Retinal pigment epithelial cell (primary cell): Measurements from ENCODE around the gene SLC9C1.

ENCODE experiments used
- DNase-seq: peaks from one replicate; pipeline ENCODE4 v3.0.0-alpha.2; 2010; ENCODE audit warnings: low read depth
- H3K4me3 ChIP-seq: 2 replicates; pipeline ENCODE4 v1.5.1; 2011; ENCODE audit warnings: mild to moderate bottlenecking, low read length, control low read depth, moderate library complexity
- TF ChIP-seq, protein P1 (sequence below): conservative IDR thresholded peaks from 2 replicates; pipeline ENCODE4 v1.5.1; 2011; ENCODE audit warnings: low read depth, low read length, control low read depth, inconsistent platforms

Gene SLC9C1

DNA sequence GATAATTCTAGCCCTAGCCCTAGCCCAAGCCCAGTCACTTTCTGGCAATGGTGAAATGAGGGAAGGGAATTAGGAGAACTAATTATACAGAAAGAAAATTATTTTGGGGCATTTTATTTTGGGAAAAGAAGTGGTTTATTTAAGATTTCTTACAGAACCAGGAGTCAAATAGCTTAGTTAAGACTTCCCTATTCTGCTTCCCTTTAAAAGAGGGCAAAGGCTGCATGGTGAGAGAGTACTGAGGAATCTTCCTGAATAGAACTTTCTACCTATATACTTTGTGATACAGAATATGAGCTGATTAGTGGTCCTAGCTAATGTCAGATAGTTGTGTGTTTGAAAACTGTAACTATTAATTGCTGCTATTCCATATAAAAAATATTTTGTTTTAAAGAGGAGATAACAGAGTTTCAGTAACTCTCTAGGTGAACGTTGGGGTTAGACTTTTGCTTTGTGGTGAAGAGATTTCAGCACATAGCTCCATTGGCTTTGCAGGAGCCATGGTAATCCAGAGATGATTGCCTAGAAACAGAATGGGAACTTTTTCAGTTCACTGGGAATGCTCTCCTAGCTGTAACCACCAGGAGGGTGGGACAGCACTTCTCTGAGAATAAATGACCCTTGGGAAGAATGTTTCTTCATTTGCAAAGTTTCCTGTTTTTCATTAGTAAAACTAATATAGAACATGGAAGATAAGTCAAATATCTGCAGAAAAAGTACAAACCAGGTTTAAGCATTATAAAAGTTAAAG, 155.6 kb downstream of the SLC9C1 start:
- TF ChIP-seq, protein P1, sequence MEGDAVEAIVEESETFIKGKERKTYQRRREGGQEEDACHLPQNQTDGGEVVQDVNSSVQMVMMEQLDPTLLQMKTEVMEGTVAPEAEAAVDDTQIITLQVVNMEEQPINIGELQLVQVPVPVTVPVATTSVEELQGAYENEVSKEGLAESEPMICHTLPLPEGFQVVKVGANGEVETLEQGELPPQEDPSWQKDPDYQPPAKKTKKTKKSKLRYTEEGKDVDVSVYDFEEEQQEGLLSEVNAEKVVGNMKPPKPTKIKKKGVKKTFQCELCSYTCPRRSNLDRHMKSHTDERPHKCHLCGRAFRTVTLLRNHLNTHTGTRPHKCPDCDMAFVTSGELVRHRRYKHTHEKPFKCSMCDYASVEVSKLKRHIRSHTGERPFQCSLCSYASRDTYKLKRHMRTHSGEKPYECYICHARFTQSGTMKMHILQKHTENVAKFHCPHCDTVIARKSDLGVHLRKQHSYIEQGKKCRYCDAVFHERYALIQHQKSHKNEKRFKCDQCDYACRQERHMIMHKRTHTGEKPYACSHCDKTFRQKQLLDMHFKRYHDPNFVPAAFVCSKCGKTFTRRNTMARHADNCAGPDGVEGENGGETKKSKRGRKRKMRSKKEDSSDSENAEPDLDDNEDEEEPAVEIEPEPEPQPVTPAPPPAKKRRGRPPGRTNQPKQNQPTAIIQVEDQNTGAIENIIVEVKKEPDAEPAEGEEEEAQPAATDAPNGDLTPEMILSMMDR, result no peak
- DNase-seq, result no peak
- H3K4me3 ChIP-seq, result no peak overlapping the region

DNA sequence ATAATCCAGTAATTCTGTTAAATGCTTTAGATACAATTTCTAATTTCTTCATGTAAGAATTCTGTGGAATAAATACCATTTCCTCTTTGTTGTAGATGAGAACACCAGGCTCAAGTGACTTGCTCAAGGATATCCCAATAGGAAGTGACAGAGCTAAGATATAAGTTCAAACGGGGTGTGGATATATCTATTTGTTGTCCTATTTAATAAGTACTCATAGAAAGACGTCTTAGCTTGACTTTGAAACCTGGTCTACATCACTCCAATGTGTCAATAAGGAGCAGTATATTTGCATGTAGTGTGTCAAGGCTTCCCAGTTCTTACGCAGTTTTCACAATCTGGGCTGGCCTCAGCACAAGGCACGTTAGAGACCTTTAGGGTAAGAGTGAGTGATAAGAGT, 156.2 kb downstream of the SLC9C1 start:
- no peak for DNase-seq
- TF ChIP-seq, protein P1, result no peak
- no peak overlapping the region for H3K4me3 ChIP-seq

DNA sequence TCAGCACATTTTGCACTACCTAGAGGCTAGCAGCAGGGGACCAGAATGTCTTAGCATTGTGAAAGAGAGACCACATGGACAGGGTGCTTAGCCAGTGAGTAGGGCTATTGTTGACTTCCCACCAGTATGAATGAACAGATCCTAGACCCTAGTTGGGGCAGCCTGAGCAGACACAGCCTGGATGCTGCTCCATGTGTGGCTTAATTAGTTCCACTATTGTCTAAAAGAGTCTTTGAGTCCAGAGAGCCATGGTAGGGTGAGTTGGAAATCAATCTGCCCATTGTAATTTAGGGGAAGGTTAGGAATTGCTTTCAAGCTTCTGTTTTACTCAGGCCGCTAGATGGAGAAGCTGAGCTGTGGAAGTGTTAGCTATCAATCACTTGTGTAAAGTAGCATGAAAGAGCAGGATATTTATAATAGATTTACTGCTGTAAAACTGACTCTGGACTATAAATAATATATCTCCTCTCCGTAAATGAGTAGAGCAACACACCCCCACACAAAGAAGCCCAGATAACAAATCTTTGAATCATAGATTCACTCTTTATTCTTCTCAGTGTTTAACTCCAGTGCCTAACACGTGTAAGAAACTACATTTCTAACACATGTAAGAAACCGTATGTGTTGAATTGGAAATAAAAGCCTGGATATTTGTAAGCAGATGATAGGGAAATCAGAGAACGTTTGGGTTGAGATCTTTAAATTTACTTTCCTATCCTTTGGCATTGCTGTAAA, 156.9 kb downstream of the SLC9C1 start:
- TF ChIP-seq, protein P1, result peak; percentile 80
- H3K4me3 ChIP-seq, result no peak overlapping the region
- DNase-seq, result no peak

DNA sequence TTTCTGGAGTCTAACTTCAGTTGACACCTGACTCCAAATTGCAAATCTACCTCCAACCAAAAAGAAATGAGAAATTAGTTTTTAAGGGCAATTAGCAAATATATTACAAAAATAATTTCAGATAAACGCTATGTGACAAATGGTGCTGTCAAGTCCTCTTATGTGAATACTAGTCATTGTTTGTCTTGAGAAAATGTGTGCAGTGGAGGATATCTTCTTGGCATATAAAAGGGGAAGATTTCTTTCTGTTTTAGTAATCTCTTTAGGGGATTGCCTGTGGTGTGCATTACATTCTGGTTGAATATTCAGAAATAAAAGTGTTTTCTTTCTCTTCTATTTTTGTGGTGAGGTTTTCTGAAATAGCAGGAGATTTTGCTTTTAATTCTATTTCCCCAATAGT, 158.0 kb downstream of the SLC9C1 start:
- no peak overlapping the region for H3K4me3 ChIP-seq
- TF ChIP-seq, protein P1, result no peak
- DNase-seq, result no peak

DNA sequence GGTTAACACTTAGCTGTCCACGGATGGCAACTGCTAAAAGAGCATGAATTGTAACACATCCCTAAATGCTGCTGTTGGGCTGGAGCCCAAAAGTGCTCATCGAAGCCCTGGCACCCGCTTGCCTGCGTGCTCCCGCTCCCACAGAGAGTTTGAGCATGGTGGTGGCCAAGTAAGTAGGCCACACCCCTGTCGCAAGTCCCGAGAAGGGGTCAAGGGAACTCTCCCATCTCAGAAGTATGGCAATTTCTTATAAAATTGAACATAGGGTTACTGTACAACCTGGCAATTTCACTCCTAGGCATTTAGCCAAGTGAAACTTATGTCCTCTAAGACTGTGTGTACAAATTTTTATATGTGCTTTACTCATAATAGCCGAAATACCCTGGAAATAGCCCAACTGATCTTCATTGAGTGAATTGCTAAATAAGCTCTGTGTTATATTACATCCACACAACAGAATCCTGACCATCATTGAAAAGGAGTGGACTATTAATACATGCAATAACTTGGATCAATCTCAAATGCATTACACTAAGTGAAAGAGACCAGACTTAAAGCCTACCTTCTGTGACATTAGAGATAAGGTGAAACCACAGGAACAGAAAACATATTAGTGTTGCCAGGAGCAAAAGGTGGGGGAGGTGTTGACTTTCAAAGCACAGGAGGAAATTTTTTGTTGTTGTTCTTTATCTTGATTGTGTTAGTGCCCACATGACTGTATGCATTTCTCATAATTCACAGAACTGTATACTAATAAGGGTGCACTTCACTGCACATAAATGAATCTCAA, 159.5 kb downstream of the SLC9C1 start:
- no peak for DNase-seq
- TF ChIP-seq, protein P1, result no peak
- no peak overlapping the region for H3K4me3 ChIP-seq

DNA sequence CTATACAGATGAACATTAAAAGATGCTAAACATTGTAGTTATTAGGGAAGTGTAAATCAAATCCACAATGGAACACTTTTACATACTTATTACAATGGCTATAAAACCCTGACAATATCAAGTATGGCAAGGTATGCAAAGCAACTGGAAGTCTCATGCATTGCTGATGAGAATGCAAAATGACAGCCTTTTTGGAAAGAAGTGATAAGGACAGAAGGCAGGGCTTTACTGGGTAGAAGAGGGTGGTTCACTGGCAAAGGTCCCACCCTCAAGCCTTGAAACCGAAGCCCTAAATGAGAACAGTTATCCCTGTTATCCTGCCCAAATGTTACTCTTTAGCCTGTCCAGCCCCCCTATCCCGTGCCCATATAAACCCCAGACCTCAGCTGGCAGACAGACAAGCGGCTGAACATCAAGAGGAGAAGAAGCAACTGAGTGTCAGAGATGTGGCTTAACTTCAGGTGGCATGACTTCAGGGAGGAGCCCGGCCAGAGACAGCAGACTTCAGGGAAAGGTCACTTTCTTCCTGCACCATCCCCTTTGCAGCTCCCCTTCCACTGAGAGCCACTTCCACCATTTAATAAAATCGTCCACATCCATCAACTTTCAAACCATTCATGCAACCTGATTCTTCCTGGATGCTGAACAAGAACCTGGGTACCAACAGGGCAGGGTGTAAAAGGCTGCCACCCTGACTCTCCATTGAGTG, 160.2 kb downstream of the SLC9C1 start:
- no peak overlapping the region for H3K4me3 ChIP-seq
- TF ChIP-seq, protein P1, result no peak
- no peak for DNase-seq
